GM23338 (cell line): ENCODE results near the gene FOXQ1.

Experiments
- CREB1 ChIP-seq: fragments of 250-450 bp; sonication (Bioruptor Pico); IDR thresholded peaks from 2 replicates; pipeline ENCODE4 v1.5.0; 2020; ENCODE audit warnings: low read depth, mild to moderate bottlenecking, moderate library complexity
- EZH2 ChIP-seq: fragments of 200-600 bp; sonication (generic); IDR thresholded peaks from one replicate; pipeline ENCODE4 v1.8.0; 2017; ENCODE audit warnings: antibody characterized with exemption, mild to moderate bottlenecking, low read depth; ENCODE audit not compliant: unreplicated experiment
- EZH2phosphoT487 ChIP-seq: fragments of 200-600 bp; sonication (generic); IDR thresholded peaks from one replicate; pipeline ENCODE4 v1.8.1; 2018; ENCODE audit warnings: antibody characterized with exemption; ENCODE audit not compliant: unreplicated experiment
- JUNB ChIP-seq: IDR thresholded peaks from one replicate; pipeline ENCODE4 v1.6.1; 2016; ENCODE audit warnings: antibody characterized with exemption; ENCODE audit not compliant: unreplicated experiment
- NANOG ChIP-seq: IDR thresholded peaks from 2 replicates; pipeline ENCODE4 v1.6.1; 2016; ENCODE audit warnings: antibody characterized with exemption, borderline replicate concordance
- POLR2AphosphoS5 ChIP-seq: IDR thresholded peaks from 2 replicates; pipeline ENCODE4 v1.6.1; 2016; ENCODE audit warnings: antibody characterized with exemption, low read depth
- ZNF114 ChIP-seq: fragments of 250-450 bp; sonication (Bioruptor Pico); IDR thresholded peaks from 2 replicates; pipeline ENCODE4 v1.5.0; 2020; ENCODE audit warnings: mild to moderate bottlenecking, moderate library complexity
- TF ChIP-seq, protein P1 (sequence below), 2 experiments: fragments of 200-600 bp in 1 of 2; sonication (generic) in 1 of 2; conservative IDR thresholded peaks; 2 replicates each; pipeline versions ENCODE4 v1.5.1 to v1.6.1; 2016 to 2017; ENCODE audit warnings: antibody characterized with exemption in 2 of 2, low read depth in 2 of 2, mild to moderate bottlenecking in 2 of 2, moderate library complexity in 1 of 2
- TF ChIP-seq, protein P2 (sequence below): IDR thresholded peaks from one replicate; pipeline ENCODE4 v1.6.1; 2018; ENCODE audit warnings: antibody characterized with exemption; ENCODE audit not compliant: unreplicated experiment
- TF ChIP-seq, protein P3 (sequence below): IDR thresholded peaks from 2 replicates; pipeline ENCODE4 v1.6.1; 2016; ENCODE audit warnings: antibody characterized with exemption

DNA sequence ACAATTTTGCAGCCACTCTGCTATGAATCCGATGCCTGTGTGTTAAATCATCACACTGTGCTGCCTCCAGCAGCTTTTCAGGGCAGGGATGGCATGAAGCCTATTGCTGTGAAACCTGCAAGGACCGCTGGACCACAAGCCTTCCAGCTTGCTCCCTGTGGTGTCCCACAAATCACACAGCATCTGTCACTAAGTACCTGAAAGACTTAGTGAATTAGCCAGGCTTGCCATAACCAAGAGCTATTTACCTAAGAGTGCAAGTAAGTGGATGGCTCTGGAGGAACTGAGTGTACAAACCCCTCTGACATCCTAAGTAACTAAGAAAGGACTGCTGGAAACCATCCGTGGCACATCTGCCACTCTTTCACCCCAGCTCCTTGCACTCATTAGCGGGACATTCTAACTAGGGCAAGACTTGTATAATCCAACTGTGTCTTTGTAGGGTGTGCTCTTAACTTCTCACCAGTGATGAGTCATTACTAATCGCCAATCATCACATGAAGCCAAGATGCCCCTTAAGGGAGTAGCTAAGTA lies 34.7 kb downstream of the FOXQ1 start:
- TF ChIP-seq, protein P1, sequence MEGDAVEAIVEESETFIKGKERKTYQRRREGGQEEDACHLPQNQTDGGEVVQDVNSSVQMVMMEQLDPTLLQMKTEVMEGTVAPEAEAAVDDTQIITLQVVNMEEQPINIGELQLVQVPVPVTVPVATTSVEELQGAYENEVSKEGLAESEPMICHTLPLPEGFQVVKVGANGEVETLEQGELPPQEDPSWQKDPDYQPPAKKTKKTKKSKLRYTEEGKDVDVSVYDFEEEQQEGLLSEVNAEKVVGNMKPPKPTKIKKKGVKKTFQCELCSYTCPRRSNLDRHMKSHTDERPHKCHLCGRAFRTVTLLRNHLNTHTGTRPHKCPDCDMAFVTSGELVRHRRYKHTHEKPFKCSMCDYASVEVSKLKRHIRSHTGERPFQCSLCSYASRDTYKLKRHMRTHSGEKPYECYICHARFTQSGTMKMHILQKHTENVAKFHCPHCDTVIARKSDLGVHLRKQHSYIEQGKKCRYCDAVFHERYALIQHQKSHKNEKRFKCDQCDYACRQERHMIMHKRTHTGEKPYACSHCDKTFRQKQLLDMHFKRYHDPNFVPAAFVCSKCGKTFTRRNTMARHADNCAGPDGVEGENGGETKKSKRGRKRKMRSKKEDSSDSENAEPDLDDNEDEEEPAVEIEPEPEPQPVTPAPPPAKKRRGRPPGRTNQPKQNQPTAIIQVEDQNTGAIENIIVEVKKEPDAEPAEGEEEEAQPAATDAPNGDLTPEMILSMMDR (conservative IDR thresholded peaks at IDR 0.05; ENCODE audit: low read depth in 2 of 2) = no peak
- no peak for TF ChIP-seq JUNB
- TF ChIP-seq EZH2 = no peak
- no peak for TF ChIP-seq ZNF114 (CRISPR knock-in tag)
- no peak for TF ChIP-seq POLR2AphosphoS5
- TF ChIP-seq CREB1 (CRISPR knock-in tag) = no peak
- TF ChIP-seq, protein P2, sequence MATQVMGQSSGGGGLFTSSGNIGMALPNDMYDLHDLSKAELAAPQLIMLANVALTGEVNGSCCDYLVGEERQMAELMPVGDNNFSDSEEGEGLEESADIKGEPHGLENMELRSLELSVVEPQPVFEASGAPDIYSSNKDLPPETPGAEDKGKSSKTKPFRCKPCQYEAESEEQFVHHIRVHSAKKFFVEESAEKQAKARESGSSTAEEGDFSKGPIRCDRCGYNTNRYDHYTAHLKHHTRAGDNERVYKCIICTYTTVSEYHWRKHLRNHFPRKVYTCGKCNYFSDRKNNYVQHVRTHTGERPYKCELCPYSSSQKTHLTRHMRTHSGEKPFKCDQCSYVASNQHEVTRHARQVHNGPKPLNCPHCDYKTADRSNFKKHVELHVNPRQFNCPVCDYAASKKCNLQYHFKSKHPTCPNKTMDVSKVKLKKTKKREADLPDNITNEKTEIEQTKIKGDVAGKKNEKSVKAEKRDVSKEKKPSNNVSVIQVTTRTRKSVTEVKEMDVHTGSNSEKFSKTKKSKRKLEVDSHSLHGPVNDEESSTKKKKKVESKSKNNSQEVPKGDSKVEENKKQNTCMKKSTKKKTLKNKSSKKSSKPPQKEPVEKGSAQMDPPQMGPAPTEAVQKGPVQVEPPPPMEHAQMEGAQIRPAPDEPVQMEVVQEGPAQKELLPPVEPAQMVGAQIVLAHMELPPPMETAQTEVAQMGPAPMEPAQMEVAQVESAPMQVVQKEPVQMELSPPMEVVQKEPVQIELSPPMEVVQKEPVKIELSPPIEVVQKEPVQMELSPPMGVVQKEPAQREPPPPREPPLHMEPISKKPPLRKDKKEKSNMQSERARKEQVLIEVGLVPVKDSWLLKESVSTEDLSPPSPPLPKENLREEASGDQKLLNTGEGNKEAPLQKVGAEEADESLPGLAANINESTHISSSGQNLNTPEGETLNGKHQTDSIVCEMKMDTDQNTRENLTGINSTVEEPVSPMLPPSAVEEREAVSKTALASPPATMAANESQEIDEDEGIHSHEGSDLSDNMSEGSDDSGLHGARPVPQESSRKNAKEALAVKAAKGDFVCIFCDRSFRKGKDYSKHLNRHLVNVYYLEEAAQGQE = no peak
- TF ChIP-seq, protein P3, sequence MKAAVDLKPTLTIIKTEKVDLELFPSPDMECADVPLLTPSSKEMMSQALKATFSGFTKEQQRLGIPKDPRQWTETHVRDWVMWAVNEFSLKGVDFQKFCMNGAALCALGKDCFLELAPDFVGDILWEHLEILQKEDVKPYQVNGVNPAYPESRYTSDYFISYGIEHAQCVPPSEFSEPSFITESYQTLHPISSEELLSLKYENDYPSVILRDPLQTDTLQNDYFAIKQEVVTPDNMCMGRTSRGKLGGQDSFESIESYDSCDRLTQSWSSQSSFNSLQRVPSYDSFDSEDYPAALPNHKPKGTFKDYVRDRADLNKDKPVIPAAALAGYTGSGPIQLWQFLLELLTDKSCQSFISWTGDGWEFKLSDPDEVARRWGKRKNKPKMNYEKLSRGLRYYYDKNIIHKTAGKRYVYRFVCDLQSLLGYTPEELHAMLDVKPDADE = no peak
- TF ChIP-seq NANOG = no peak
- TF ChIP-seq EZH2phosphoT487 = no peak
